ENCODE measurements around the gene RIPK4. TPM values are rescaled to one million over a fixed set of nuclear protein-coding genes. Genes with fewer than 3 reads are reported as not detected.

Gene RIPK4
- polyA plus RNA-seq, 1 donor from 2014 or later = not detected

GRCh38 chr21:41746744-41747006, 20.2 kb downstream of the RIPK4 start:
- Histone ChIP-seq H3K9me3 (ENCODE audit: low read length) (no peaks in the 10 kb centered on the region), H3K9me2 (ENCODE audit: insufficient read depth, low read length) (no peaks in the 10 kb centered on the region), H4K20me1 (ENCODE audit: insufficient read depth) (no peaks in the 10 kb centered on the region), H3K4me2 (ENCODE audit: low read length) (no peak overlapping the region), H3F3A (ENCODE audit: insufficient read depth, low read length, poor library complexity, severe bottlenecking) (no peaks in the 10 kb centered on the region), H2AFZ (ENCODE audit: low read depth, low read length) (no peak overlapping the region), H3K36me3 (ENCODE audit: insufficient read depth, low read length) (no peaks in the 10 kb centered on the region), H3K27ac (ENCODE audit: low read length) (no peak overlapping the region), H3K79me2 (replicated peaks; ENCODE audit: insufficient read depth, low read length) (no peaks in the 10 kb centered on the region), H3K4me3 (ENCODE audit: low read length) (no peak overlapping the region), H3K27me3 (ENCODE audit: insufficient read depth, low read depth, low read length) (no peaks in the 10 kb centered on the region), H3K9ac (ENCODE audit: low read length) (no peak overlapping the region)
- no peak for TF ChIP-seq SMC3 (conservative IDR thresholded peaks at IDR 0.05; ENCODE audit: poor library complexity)
- no peak for TF ChIP-seq POLR2AphosphoS5 (IDR thresholded peaks at IDR 0.05)
- TF ChIP-seq REST (IDR thresholded peaks at IDR 0.05; ENCODE audit: borderline replicate concordance) = no peak
- no peak for TF ChIP-seq RAD21 (conservative IDR thresholded peaks at IDR 0.05)
- no peak for TF ChIP-seq MXI1 (conservative IDR thresholded peaks at IDR 0.05; ENCODE audit: poor library complexity, severe bottlenecking)
- TF ChIP-seq EZH2 (IDR thresholded peaks at IDR 0.05; ENCODE audit: borderline replicate concordance, insufficient read depth, low read length, poor library complexity, severe bottlenecking) = no peak
- no peak for TF ChIP-seq CTCF (IDR thresholded peaks at IDR 0.05; ENCODE audit: poor library complexity, severe bottlenecking)
- no peak for TF ChIP-seq EP300 (conservative IDR thresholded peaks at IDR 0.05; ENCODE audit: poor library complexity, severe bottlenecking)
- TF ChIP-seq TAF1 (IDR thresholded peaks at IDR 0.05; ENCODE audit: low read depth) = no peak

- no peaks in the 10 kb centered on the region for H3F3A ChIP-seq (ENCODE audit: insufficient read depth, low read length, poor library complexity, severe bottlenecking)
- H3K27me3 ChIP-seq (ENCODE audit: insufficient read depth, low read depth, low read length) = no peaks in the 10 kb centered on the region
- no peak overlapping the region for H3K27ac ChIP-seq (ENCODE audit: low read length)
- no peak overlapping the region for H2AFZ ChIP-seq (ENCODE audit: low read depth, low read length)
- no peak overlapping the region for H3K4me2 ChIP-seq (ENCODE audit: low read length)
- H3K9ac ChIP-seq (ENCODE audit: low read length) = no peak overlapping the region
- H3K79me2 ChIP-seq (replicated peaks; ENCODE audit: insufficient read depth, low read length) = no peaks in the 10 kb centered on the region
- H3K9me2 ChIP-seq (ENCODE audit: insufficient read depth, low read length) = no peaks in the 10 kb centered on the region
- no peak overlapping the region for H3K4me3 ChIP-seq (ENCODE audit: low read length)
- TF ChIP-seq RAD21 (conservative IDR thresholded peaks at IDR 0.05) (no peak), EP300 (conservative IDR thresholded peaks at IDR 0.05; ENCODE audit: poor library complexity, severe bottlenecking) (no peak)
- H3K36me3 ChIP-seq (ENCODE audit: insufficient read depth, low read length) = no peaks in the 10 kb centered on the region
- no peaks in the 10 kb centered on the region for H4K20me1 ChIP-seq (ENCODE audit: insufficient read depth)
- no peaks in the 10 kb centered on the region for H3K9me3 ChIP-seq (ENCODE audit: low read length)
These were observed 20.7 kb downstream of the RIPK4 start for GRCh38 chr21:41745971-41746743.
